Mucosa of rectum (tissue), 2 donors: Measurements from ENCODE around the gene KDM6B.
"Not testable (repeated sequence)": the region's sequence is repeated elsewhere in the genome, so short reads cannot be mapped to it uniquely, and the experiment has no call there.

Experiments
- H3K27ac ChIP-seq, 2 donors: one replicate each; pipeline ENCODE4 v1.7.0; 2013; ENCODE audit warnings: inconsistent platforms in 2 of 2, low read depth in 2 of 2, low read length in 2 of 2
- H3K27me3 ChIP-seq, 2 donors: one replicate each; pipeline ENCODE4 v1.7.0; 2013; ENCODE audit warnings: low read length in 2 of 2; ENCODE audit not compliant: control insufficient read depth in 2 of 2, insufficient read depth in 2 of 2
- H3K36me3 ChIP-seq, 2 donors: one replicate each; pipeline ENCODE4 v1.7.0; 2013; ENCODE audit warnings: low read length in 2 of 2; ENCODE audit not compliant: control insufficient read depth in 2 of 2, insufficient read depth in 2 of 2
- H3K4me1 ChIP-seq, 2 donors: one replicate each; pipeline ENCODE4 v1.7.0; 2013; ENCODE audit warnings: low read length in 2 of 2, mild to moderate bottlenecking in 1 of 2; ENCODE audit not compliant: control insufficient read depth in 2 of 2, insufficient read depth in 2 of 2
- H3K4me3 ChIP-seq, 2 donors: one replicate each; pipeline ENCODE4 v1.7.0; 2013; ENCODE audit warnings: low read length in 2 of 2
- H3K9ac ChIP-seq, 2 donors: one replicate each; pipeline ENCODE4 v1.7.0; 2013; ENCODE audit warnings: low read length in 2 of 2, low read depth in 1 of 2, mild to moderate bottlenecking in 1 of 2
- H3K9me3 ChIP-seq, 2 donors: one replicate each; pipeline ENCODE4 v1.7.0; 2013; ENCODE audit warnings: low read length in 2 of 2; ENCODE audit not compliant: control insufficient read depth in 2 of 2
- donor health status: healthy.
- donor health status: Normal muscosa, but diverticular disease.

Gene KDM6B

GRCh38 chr17:7857713-7858521, 23.9 kb downstream of the KDM6B start, which contains the start of gene CYB5D1:
TSS of gene CYB5D1 (plus strand) at chr17:7858003. CDS start at chr17:7858135, 132 bp downstream.
- Histone ChIP-seq H3K4me1 (peaks cover 31 to 35% of the 10 kb centered on the region in 2 donors), H3K9ac (peak within 1 kb of the TSS; percentile 56 to 84), H3K36me3 (peaks cover 3 to 4% of the 10 kb centered on the region in 2 donors), H3K27me3 (no peaks in the 10 kb centered on the region), H3K4me3 (peak within 1 kb of the TSS; percentile 92), H3K27ac (peak within 1 kb of the TSS; percentile 87 to 94), H3K9me3 (no peaks in the 10 kb centered on the region)

- Histone ChIP-seq H3K4me1 (peaks cover 31 to 37% of the 10 kb centered on the region in 2 donors), H3K9me3 (no peaks in the 10 kb centered on the region), H3K4me3 (peak overlapping the region; percentile 92), H3K9ac (peak overlapping the region; percentile 56 to 84), H3K27ac (peak overlapping the region; percentile 87 to 94), H3K36me3 (no peaks in the 10 kb centered on the region), H3K27me3 (no peaks in the 10 kb centered on the region)
Observed at GRCh38 chr17:7858522-7858810, 24.4 kb downstream of the KDM6B start.

- H3K27me3 ChIP-seq = no peaks in the 10 kb centered on the region
- H3K27ac ChIP-seq = no peak overlapping the region
- H3K9ac ChIP-seq = peak overlapping the region in 1 of 2 donors; percentile 56
- H3K4me1 ChIP-seq = peaks cover 31 to 37% of the 10 kb centered on the region in 2 donors
- H3K36me3 ChIP-seq = no peaks in the 10 kb centered on the region
- peak overlapping the region; percentile 92 for H3K4me3 ChIP-seq
- H3K9me3 ChIP-seq = no peaks in the 10 kb centered on the region
Observed at GRCh38 chr17:7859028-7859427, 25.0 kb downstream of the KDM6B start.

GRCh38 chr17:7862692-7863437, 28.8 kb downstream of the KDM6B start:
- Histone ChIP-seq H3K27me3 (no peaks in the 10 kb centered on the region), H3K4me1 (peaks cover 17 to 20% of the 10 kb centered on the region in 2 donors), H3K9me3 (no peaks in the 10 kb centered on the region), H3K9ac (peak overlapping the region in 1 of 2 donors; percentile 6), H3K36me3 (no peaks in the 10 kb centered on the region), H3K27ac (no peak overlapping the region), H3K4me3 (no peak overlapping the region)

- not testable (repeated sequence) for H3K27ac ChIP-seq, H3K27me3 ChIP-seq, H3K9me3 ChIP-seq, H3K9ac ChIP-seq, H3K4me3 ChIP-seq, H3K4me1 ChIP-seq, H3K36me3 ChIP-seq
Observed at GRCh38 chr17:7864384-7864783, 30.4 kb downstream of the KDM6B start.

GRCh38 chr17:7864995-7865650, 31.1 kb downstream of the KDM6B start:
- H3K27ac ChIP-seq = no peak overlapping the region
- no peak overlapping the region for H3K4me3 ChIP-seq
- peaks cover 6 to 8% of the 10 kb centered on the region in 2 donors for H3K4me1 ChIP-seq
- no peaks in the 10 kb centered on the region for H3K36me3 ChIP-seq
- no peaks in the 10 kb centered on the region for H3K9me3 ChIP-seq
- H3K27me3 ChIP-seq = no peaks in the 10 kb centered on the region
- no peak overlapping the region for H3K9ac ChIP-seq

GRCh38 chr17:7867881-7868329, 33.9 kb downstream of the KDM6B start:
- no peaks in the 10 kb centered on the region for H3K27me3 ChIP-seq
- H3K36me3 ChIP-seq = no peaks in the 10 kb centered on the region
- H3K27ac ChIP-seq = peak overlapping the region in 1 of 2 donors; percentile 43
- no peaks in the 10 kb centered on the region for H3K9me3 ChIP-seq
- peak overlapping the region in 1 of 2 donors; percentile 5 for H3K9ac ChIP-seq
- H3K4me1 ChIP-seq = peaks cover 5 to 6% of the 10 kb centered on the region in 2 donors
- H3K4me3 ChIP-seq = no peak overlapping the region

- no peak overlapping the region for H3K9ac ChIP-seq
- no peak overlapping the region for H3K27ac ChIP-seq
- H3K4me3 ChIP-seq = no peak overlapping the region
- H3K4me1 ChIP-seq = peaks cover 0 to 2% of the 10 kb centered on the region in 2 donors
- no peaks in the 10 kb centered on the region for H3K27me3 ChIP-seq
- H3K9me3 ChIP-seq = no peaks in the 10 kb centered on the region
- H3K36me3 ChIP-seq = no peaks in the 10 kb centered on the region
Observed at GRCh38 chr17:7873051-7873450, 39.0 kb downstream of the KDM6B start.

- Histone ChIP-seq H3K9ac (no peak overlapping the region), H3K9me3 (no peaks in the 10 kb centered on the region), H3K27ac (no peak overlapping the region), H3K27me3 (no peaks in the 10 kb centered on the region), H3K4me1 (peaks cover 0 to 9% of the 10 kb centered on the region in 2 donors), H3K4me3 (no peak overlapping the region), H3K36me3 (peaks cover 2 to 7% of the 10 kb centered on the region in 2 donors)
Observed at GRCh38 chr17:7875804-7876370, 41.9 kb downstream of the KDM6B start.
